ENCODE results near the gene KCNQ1. TPM values are rescaled to one million over a fixed set of nuclear protein-coding genes. Genes with fewer than 3 reads are reported as not detected.

KCNQ1 gene
- polyA plus RNA-seq, 1 donor from 2014 or later, result not detected

DNA sequence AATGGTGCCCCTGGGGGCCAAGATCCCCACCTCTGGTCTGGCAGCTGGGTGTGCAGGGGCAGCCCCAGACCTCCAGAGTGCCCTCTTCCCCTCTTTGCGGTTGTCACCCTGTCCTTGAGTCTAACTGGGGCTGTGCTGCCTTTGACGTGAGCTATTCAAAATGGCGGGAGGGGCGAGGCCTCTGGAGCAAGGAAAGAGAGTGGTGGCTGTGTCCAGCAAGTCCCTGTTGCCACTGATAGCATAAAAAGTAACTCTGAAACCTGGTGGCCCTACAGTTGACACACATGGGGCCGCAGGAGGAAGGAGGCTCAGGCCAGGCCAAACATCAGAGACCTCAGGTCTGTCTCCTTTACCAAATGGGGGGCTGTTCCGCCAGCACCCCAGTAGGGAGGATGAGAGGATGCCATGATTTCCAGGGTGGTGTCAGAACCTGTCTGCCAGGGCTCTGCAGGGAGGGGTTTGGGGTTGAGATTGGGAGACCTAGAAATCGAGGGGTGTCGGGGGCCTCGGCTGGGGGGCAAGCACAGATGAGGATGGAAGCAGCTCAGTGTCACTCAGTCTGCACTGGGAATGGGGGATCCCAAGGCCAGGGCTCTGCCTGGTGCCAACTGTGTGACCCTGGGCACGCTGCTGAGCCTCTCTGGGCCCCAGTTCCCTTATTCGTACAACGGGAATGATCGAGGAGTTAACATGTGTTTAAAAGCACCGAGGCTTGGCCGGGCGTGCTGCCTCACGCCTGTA, 304.2 kb downstream of the KCNQ1 start:
- Histone ChIP-seq H3F3A (ENCODE audit: insufficient read depth, low read length, poor library complexity, severe bottlenecking) (no peaks in the 10 kb centered on the region), H3K27ac (ENCODE audit: low read length) (no peak overlapping the region), H3K9ac (ENCODE audit: low read length) (no peak overlapping the region), H3K79me2 (replicated peaks; ENCODE audit: insufficient read depth, low read length) (no peaks in the 10 kb centered on the region), H3K9me2 (ENCODE audit: insufficient read depth, low read length) (no peaks in the 10 kb centered on the region), H3K27me3 (ENCODE audit: insufficient read depth, low read depth, low read length) (no peaks in the 10 kb centered on the region), H3K9me3 (ENCODE audit: low read length) (no peaks in the 10 kb centered on the region), H3K36me3 (ENCODE audit: insufficient read depth, low read length) (no peaks in the 10 kb centered on the region), H3K4me2 (ENCODE audit: low read length) (no peak overlapping the region), H2AFZ (ENCODE audit: low read depth, low read length) (no peak overlapping the region), H3K4me3 (ENCODE audit: low read length) (no peak overlapping the region), H4K20me1 (ENCODE audit: insufficient read depth) (no peaks in the 10 kb centered on the region)
- TF ChIP-seq POLR2AphosphoS5 (IDR thresholded peaks at IDR 0.05), result no peak
- no peak for TF ChIP-seq RAD21 (conservative IDR thresholded peaks at IDR 0.05)
- TF ChIP-seq MXI1 (conservative IDR thresholded peaks at IDR 0.05; ENCODE audit: poor library complexity, severe bottlenecking), result no peak
- TF ChIP-seq, protein P1, sequence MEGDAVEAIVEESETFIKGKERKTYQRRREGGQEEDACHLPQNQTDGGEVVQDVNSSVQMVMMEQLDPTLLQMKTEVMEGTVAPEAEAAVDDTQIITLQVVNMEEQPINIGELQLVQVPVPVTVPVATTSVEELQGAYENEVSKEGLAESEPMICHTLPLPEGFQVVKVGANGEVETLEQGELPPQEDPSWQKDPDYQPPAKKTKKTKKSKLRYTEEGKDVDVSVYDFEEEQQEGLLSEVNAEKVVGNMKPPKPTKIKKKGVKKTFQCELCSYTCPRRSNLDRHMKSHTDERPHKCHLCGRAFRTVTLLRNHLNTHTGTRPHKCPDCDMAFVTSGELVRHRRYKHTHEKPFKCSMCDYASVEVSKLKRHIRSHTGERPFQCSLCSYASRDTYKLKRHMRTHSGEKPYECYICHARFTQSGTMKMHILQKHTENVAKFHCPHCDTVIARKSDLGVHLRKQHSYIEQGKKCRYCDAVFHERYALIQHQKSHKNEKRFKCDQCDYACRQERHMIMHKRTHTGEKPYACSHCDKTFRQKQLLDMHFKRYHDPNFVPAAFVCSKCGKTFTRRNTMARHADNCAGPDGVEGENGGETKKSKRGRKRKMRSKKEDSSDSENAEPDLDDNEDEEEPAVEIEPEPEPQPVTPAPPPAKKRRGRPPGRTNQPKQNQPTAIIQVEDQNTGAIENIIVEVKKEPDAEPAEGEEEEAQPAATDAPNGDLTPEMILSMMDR (IDR thresholded peaks at IDR 0.05; ENCODE audit: poor library complexity, severe bottlenecking), result no peak
- no peak for TF ChIP-seq TAF1 (IDR thresholded peaks at IDR 0.05; ENCODE audit: low read depth)

DNA sequence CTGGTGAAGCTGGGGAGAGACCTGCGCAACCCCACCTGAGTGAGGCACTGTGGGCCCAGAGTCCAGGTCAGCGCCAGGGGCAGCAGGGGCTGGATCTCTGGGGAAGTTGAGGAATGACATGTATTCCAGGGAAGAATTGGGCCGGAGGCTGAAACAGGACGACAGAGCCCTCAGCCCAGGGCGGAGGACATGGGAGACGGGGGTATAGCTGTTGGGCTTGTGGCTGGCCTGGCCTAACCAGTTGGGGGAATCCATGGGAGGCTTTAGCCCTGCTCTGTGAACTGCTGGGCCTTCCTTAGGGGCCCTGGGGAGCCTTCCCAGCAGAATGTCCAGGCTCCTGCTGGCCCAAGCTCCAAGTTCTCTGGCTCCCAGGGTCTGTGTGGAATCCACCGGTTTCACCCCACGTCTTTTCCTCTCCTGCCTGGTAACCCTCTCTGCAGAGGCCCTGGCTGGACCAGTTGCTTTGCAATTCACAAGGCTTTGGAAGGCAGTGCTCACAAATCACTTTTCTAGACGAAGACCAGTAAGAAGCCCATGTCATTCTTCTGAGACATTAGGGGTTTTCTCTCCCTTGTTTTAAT, 305.4 kb downstream of the KCNQ1 start:
- TF ChIP-seq POLR2AphosphoS5 (IDR thresholded peaks at IDR 0.05), result no peak
- no peak for TF ChIP-seq SMC3 (conservative IDR thresholded peaks at IDR 0.05; ENCODE audit: poor library complexity)
- TF ChIP-seq EZH2 (IDR thresholded peaks at IDR 0.05; ENCODE audit: borderline replicate concordance, insufficient read depth, low read length, poor library complexity, severe bottlenecking), result no peak
- no peak for TF ChIP-seq RAD21 (conservative IDR thresholded peaks at IDR 0.05)
- no peak for TF ChIP-seq REST (IDR thresholded peaks at IDR 0.05; ENCODE audit: borderline replicate concordance)
- no peak for TF ChIP-seq MXI1 (conservative IDR thresholded peaks at IDR 0.05; ENCODE audit: poor library complexity, severe bottlenecking)
- TF ChIP-seq EP300 (conservative IDR thresholded peaks at IDR 0.05; ENCODE audit: poor library complexity, severe bottlenecking), result no peak
- TF ChIP-seq, protein P1 (IDR thresholded peaks at IDR 0.05; ENCODE audit: poor library complexity, severe bottlenecking), result no peak
- TF ChIP-seq TAF1 (IDR thresholded peaks at IDR 0.05; ENCODE audit: low read depth), result no peak
- H3K79me2 ChIP-seq (replicated peaks; ENCODE audit: insufficient read depth, low read length), result no peaks in the 10 kb centered on the region
- H3K9me3 ChIP-seq (ENCODE audit: low read length), result no peaks in the 10 kb centered on the region
- H2AFZ ChIP-seq (ENCODE audit: low read depth, low read length), result no peak overlapping the region
- no peaks in the 10 kb centered on the region for H3K9me2 ChIP-seq (ENCODE audit: insufficient read depth, low read length)
- no peaks in the 10 kb centered on the region for H3K27me3 ChIP-seq (ENCODE audit: insufficient read depth, low read depth, low read length)
- H3K9ac ChIP-seq (ENCODE audit: low read length), result no peak overlapping the region
- H3K36me3 ChIP-seq (ENCODE audit: insufficient read depth, low read length), result no peaks in the 10 kb centered on the region
- no peak overlapping the region for H3K4me3 ChIP-seq (ENCODE audit: low read length)
- H3F3A ChIP-seq (ENCODE audit: insufficient read depth, low read length, poor library complexity, severe bottlenecking), result no peaks in the 10 kb centered on the region
- no peak overlapping the region for H3K4me2 ChIP-seq (ENCODE audit: low read length)
- H3K27ac ChIP-seq (ENCODE audit: low read length), result no peak overlapping the region
- no peaks in the 10 kb centered on the region for H4K20me1 ChIP-seq (ENCODE audit: insufficient read depth)

Data from neural cell (in vitro differentiated cells).